GM12801 (cell line): ENCODE measurements around the gene FXYD6.

ENCODE experiments used
- CTCF ChIP-seq: IDR thresholded peaks from one replicate; pipeline ENCODE4 v1.5.1; 2011; ENCODE audit warnings: control low read depth; ENCODE audit not compliant: insufficient read length; ENCODE audit errors: extremely low read depth

Gene FXYD6

GRCh38 chr11:117841551-117842031, 34.9 kb downstream of the FXYD6 start:
- no peak for TF ChIP-seq CTCF

- no peak for TF ChIP-seq CTCF
Measured at GRCh38 chr11:117840881-117841550, 35.4 kb downstream of the FXYD6 start.

- TF ChIP-seq CTCF, result no peak
Measured at GRCh38 chr11:117839936-117840813, 36.3 kb downstream of the FXYD6 start.

- TF ChIP-seq CTCF, result no peak
Measured at GRCh38 chr11:117839380-117839881, 37.0 kb downstream of the FXYD6 start.

- no peak for TF ChIP-seq CTCF
Measured at GRCh38 chr11:117838901-117839300, 37.6 kb downstream of the FXYD6 start.

GRCh38 chr11:117837791-117838190, 38.7 kb downstream of the FXYD6 start:
- no peak for TF ChIP-seq CTCF

- no peak for TF ChIP-seq CTCF
Measured at GRCh38 chr11:117837070-117837776, 39.2 kb downstream of the FXYD6 start.
